ENCODE results near the gene ZEB2. TPM values are rescaled to one million over a fixed set of nuclear protein-coding genes. Genes with fewer than 3 reads are reported as not detected.

ZEB2 gene
- total and polyA plus RNA-seq, 2 of the 13 experiments (the other 11 are each of a cell fraction or from before 2014, with no cell fraction given): 0.07 TPM; not detected in 1

DNA sequence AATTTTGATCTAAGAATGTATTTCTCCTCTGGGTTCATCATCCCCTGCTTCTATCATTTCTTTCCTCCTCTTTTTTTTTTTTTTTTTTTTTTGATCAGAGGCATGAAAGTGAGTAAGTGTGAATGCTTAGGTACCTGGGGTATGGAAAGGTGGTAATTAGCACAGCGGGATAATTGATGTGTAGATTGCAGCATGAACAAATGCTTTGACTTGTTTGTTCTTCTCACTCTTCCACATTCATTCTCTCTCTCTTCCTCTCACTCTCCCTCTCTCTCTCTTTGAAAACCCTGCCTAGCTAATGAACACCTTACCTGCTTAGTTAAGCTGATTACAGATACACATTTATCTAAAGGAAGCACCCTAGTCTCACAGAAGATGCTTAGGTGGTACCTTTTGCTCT is 74.7 kb downstream of the ZEB2 start:
- no peak for DNase-seq (ENCODE audit: low spot score)
- Histone ChIP-seq H3K79me2 (ENCODE audit: insufficient read depth, low read length) (no peaks in the 10 kb centered on the region), H2AFZ (ENCODE audit: low read length) (no peak overlapping the region), H3K36me3 (replicated peaks in 1 of 2; ENCODE audit: control insufficient read depth in 1 of 2, insufficient read depth in 2 of 2, low read length in 2 of 2) (no peaks in the 10 kb centered on the region), H4K20me1 (ENCODE audit: insufficient read depth, low read length) (no peaks in the 10 kb centered on the region), H3K4me2 (ENCODE audit: low read depth, low read length) (no peak overlapping the region), H3K9me3 (ENCODE audit: low read length) (no peaks in the 10 kb centered on the region), H3K9ac (ENCODE audit: insufficient read depth, low read depth, low read length) (no peak overlapping the region), H3K27me3 (ENCODE audit: control insufficient read depth in 1 of 2, insufficient read depth in 2 of 2, low read length in 2 of 2) (peaks cover 0 to 5% of the 10 kb centered on the region in 2 experiments; a peak in 1 of 5 replicates), H3K4me3 (replicated peaks in 1 of 3; ENCODE audit: insufficient read depth in 1 of 3, low read depth in 2 of 3, low read length in 3 of 3) (no peak overlapping the region), H3K4me1 (ENCODE audit: insufficient read depth, low read length) (no peaks in the 10 kb centered on the region), H3K27ac (ENCODE audit: extremely low read length, insufficient read depth, low read length) (no peak overlapping the region)
- POLR2A ChIA-PET: no interaction called here
- WGBS (ENCODE audit: low lambda C conversion rate): 17% methylated on average over 1 of the region's 1 CpG
- CTCF ChIA-PET (ENCODE audit: low intra/inter-chr PET ratio, low total read pairs): no interaction called here
- BruUV-seq (replicated peaks): no TSS peak
- no peak for FAIRE-seq
- in situ Hi-C loops (cut with HindIII; ENCODE audit: extremely low pct_ligation_motif_present, low pct_unique_long_range_greater_than_20kb) (no loop called here), intact Hi-C loops (cut with micrococcal nuclease; ENCODE audit: unreplicated experiment) (no loop called here)
- TF ChIP-seq, protein P1, sequence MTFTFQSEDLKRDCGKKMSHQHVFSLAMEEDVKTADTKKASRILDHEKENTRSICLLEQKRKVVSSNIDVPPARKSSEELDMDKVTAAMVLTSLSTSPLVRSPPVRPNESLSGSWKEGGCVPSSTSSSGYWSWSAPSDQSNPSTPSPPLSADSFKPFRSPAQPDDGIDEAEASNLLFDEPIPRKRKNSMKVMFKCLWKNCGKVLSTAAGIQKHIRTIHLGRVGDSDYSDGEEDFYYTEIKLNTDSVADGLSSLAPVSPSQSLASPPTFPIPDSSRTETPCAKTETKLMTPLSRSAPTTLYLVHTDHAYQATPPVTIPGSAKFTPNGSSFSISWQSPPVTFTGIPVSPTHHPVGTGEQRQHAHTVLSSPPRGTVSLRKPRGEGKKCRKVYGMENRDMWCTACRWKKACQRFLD (CRISPR knock-in tag; IDR thresholded peaks at IDR 0.05; ENCODE audit: borderline replicate concordance): no peak
- TF ChIP-seq, protein P2, sequence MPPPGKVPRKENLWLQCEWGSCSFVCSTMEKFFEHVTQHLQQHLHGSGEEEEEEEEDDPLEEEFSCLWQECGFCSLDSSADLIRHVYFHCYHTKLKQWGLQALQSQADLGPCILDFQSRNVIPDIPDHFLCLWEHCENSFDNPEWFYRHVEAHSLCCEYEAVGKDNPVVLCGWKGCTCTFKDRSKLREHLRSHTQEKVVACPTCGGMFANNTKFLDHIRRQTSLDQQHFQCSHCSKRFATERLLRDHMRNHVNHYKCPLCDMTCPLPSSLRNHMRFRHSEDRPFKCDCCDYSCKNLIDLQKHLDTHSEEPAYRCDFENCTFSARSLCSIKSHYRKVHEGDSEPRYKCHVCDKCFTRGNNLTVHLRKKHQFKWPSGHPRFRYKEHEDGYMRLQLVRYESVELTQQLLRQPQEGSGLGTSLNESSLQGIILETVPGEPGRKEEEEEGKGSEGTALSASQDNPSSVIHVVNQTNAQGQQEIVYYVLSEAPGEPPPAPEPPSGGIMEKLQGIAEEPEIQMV (CRISPR knock-in tag; IDR thresholded peaks at IDR 0.05; ENCODE audit: low read depth): no peak
- ATAC-seq: no peak

DNA sequence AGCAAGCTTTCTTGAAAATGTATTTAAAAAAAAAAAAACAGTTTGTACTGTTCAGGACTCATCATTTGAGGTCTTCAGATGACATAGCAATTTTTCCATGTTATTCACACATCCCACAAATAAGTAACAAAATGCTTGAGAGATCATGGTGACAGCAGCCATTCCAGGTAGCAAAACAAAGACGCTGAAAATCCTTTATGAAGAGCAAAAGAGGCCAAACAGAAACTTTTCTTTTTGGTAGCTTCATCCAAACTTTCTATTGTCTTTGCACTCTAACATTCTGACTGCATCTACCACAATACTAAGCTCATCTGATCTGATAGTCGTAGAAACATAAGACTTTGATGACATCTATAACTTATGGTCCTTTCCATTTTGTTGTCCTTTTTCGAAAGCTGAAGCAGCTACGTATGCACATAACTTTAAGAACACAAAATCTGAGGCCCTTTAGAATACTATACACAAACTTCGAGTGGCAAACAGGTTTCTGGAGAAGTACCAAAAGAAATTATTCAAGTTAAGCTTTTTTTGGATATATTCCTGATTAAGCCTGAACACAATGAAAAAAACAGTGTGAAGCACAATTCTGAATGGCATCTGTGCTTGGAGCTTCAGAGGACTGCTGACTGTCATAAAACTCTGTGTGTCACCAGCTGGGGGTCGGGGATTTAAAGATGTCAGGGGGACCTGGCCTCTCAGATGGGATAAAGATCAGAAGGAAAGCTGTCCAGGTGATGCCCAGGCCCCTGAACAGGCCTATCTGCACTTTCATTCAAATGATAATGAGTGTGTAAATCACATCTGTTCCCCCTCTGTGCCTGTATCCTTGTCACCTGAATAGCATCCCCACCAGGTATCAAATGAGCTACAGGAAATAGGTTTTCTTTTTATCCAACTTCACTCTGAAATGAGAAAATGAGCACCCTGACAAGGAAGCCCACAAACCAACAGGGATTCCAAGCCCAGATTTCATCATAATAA is 75.8 kb downstream of the ZEB2 start:
- Histone ChIP-seq H4K20me1 (ENCODE audit: insufficient read depth, low read length) (no peaks in the 10 kb centered on the region), H3K4me2 (ENCODE audit: low read depth, low read length) (no peak overlapping the region), H2AFZ (ENCODE audit: low read length) (no peak overlapping the region), H3K27me3 (ENCODE audit: control insufficient read depth in 1 of 2, insufficient read depth in 2 of 2, low read length in 2 of 2) (peaks cover 0 to 5% of the 10 kb centered on the region in 2 experiments; a peak in 1 of 5 replicates), H3K9me3 (ENCODE audit: low read length) (no peaks in the 10 kb centered on the region), H3K9ac (ENCODE audit: insufficient read depth, low read depth, low read length) (no peak overlapping the region), H3K4me1 (ENCODE audit: insufficient read depth, low read length) (no peaks in the 10 kb centered on the region), H3K4me3 (replicated peaks in 1 of 3; ENCODE audit: insufficient read depth in 1 of 3, low read depth in 2 of 3, low read length in 3 of 3) (no peak overlapping the region), H3K27ac (ENCODE audit: extremely low read length, insufficient read depth, low read length) (no peak overlapping the region), H3K36me3 (replicated peaks in 1 of 2; ENCODE audit: control insufficient read depth in 1 of 2, insufficient read depth in 2 of 2, low read length in 2 of 2) (no peaks in the 10 kb centered on the region), H3K79me2 (ENCODE audit: insufficient read depth, low read length) (no peaks in the 10 kb centered on the region)
- no peak for ATAC-seq
- WGBS (ENCODE audit: low lambda C conversion rate): 2% methylated on average over 6 of the region's 6 CpGs
- no peak for DNase-seq (ENCODE audit: low spot score)
- FAIRE-seq: no peak
- TF ChIP-seq SMARCC2 (IDR thresholded peaks at IDR 0.05) (no peak), KAT7 (CRISPR knock-in tag; IDR thresholded peaks at IDR 0.05; ENCODE audit: borderline replicate concordance) (no peak), KLF13 (CRISPR knock-in tag; IDR thresholded peaks at IDR 0.05) (no peak), STAT5B (CRISPR knock-in tag; IDR thresholded peaks at IDR 0.05) (no peak), HHEX (CRISPR knock-in tag; IDR thresholded peaks at IDR 0.05) (no peak), NFYB (CRISPR knock-in tag; IDR thresholded peaks at IDR 0.05) (no peak)
- TF ChIP-seq, protein P3, sequence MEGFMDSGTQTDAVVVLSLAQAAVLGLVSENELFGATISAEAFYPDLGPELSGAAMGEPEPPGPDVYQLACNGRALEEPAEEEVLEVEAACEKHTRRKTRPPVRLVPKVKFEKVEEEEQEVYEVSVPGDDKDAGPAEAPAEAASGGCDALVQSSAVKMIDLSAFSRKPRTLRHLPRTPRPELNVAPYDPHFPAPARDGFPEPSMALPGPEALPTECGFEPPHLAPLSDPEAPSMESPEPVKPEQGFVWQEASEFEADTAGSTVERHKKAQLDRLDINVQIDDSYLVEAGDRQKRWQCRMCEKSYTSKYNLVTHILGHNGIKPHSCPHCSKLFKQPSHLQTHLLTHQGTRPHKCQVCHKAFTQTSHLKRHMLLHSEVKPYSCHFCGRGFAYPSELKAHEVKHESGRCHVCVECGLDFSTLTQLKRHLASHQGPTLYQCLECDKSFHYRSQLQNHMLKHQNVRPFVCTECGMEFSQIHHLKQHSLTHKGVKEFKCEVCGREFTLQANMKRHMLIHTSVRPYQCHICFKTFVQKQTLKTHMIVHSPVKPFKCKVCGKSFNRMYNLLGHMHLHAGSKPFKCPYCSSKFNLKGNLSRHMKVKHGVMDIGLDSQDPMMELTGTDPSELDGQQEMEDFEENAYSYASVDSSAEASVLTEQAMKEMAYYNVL (CRISPR knock-in tag; IDR thresholded peaks at IDR 0.05; ENCODE audit: borderline replicate concordance): no peak
- ChIA-PET CTCF (ENCODE audit: low intra/inter-chr PET ratio, low total read pairs) (no interaction called here), POLR2A (no interaction called here)
- in situ Hi-C loops (cut with HindIII; ENCODE audit: extremely low pct_ligation_motif_present, low pct_unique_long_range_greater_than_20kb) (no loop called here), intact Hi-C loops (cut with micrococcal nuclease; ENCODE audit: unreplicated experiment) (no loop called here)
- BruUV-seq (replicated peaks): no TSS peak

All from HepG2 (cell line).